Measurements from ENCODE around the gene SPRY4.

The SPRY4 gene

DNA sequence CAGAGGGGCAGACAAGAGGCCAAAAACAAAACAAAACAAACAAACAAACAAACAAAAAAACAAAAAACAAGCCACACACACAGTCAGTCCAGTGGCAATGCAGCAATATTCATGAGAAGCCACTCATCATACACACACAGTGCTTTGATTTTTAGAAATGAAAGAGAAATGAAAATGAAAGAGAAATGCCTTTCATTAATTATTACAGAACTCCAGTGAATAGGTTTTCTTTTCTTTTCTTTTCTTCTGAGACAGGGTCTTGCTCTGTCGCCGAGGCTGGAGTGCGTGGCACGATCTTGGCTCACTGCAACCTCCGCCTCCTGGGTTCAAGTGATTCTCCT, 36.9 kb downstream of the SPRY4 start:
- TF ChIP-seq, protein P1, sequence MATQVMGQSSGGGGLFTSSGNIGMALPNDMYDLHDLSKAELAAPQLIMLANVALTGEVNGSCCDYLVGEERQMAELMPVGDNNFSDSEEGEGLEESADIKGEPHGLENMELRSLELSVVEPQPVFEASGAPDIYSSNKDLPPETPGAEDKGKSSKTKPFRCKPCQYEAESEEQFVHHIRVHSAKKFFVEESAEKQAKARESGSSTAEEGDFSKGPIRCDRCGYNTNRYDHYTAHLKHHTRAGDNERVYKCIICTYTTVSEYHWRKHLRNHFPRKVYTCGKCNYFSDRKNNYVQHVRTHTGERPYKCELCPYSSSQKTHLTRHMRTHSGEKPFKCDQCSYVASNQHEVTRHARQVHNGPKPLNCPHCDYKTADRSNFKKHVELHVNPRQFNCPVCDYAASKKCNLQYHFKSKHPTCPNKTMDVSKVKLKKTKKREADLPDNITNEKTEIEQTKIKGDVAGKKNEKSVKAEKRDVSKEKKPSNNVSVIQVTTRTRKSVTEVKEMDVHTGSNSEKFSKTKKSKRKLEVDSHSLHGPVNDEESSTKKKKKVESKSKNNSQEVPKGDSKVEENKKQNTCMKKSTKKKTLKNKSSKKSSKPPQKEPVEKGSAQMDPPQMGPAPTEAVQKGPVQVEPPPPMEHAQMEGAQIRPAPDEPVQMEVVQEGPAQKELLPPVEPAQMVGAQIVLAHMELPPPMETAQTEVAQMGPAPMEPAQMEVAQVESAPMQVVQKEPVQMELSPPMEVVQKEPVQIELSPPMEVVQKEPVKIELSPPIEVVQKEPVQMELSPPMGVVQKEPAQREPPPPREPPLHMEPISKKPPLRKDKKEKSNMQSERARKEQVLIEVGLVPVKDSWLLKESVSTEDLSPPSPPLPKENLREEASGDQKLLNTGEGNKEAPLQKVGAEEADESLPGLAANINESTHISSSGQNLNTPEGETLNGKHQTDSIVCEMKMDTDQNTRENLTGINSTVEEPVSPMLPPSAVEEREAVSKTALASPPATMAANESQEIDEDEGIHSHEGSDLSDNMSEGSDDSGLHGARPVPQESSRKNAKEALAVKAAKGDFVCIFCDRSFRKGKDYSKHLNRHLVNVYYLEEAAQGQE (IDR thresholded peaks at IDR 0.05; ENCODE audit: insufficient read depth in 1 of 2, low read depth in 2 of 2, low read length in 2 of 2): no peak
- TF ChIP-seq POLR2AphosphoS5 (IDR thresholded peaks at IDR 0.05; ENCODE audit: low read depth, low read length): no peak

DNA sequence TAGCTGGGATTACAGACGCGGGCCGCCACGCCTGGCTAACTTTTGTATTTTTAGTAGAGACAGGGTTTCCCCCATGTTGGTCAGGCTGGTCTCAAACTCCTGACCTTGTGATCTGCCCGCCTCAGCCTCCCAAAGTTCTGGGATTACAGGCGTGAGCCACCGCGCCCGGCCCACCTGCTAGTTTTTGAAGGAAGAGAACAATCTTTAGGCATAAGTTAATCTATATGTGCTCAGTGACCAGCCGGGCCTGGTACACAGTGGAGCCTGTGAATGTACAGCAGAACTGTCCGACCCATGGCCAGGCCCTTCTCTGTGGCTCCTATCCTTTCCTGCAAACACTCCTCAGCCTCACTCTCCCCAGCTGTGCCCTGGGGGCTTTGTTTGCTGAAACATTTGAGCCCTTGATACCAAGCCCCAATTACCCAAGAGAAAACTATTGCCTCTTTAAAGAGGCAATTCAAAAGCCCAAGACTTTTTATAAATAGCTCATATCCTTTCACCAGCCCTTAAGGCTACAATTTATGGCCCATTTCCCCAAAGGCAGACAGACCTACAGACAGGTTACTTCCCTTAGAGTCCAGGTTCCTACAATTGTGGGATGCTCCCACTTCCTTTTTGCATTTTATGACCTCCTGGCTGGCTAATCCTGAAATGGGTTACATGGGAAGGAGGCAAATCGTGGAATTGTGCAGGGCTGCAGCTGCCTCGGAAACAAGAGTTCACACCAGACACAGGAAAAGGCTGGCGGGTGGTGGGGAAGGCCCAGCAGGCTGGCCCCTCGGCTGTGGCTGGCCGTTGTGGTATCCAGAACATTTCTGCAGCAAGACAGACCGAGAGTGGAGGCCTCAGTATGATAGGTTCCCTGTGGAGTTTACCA, 37.5 kb downstream of the SPRY4 start:
- TF ChIP-seq POLR2AphosphoS5 (IDR thresholded peaks at IDR 0.05; ENCODE audit: low read depth, low read length) (no peak), SIN3A (IDR thresholded peaks at IDR 0.05; ENCODE audit: borderline replicate concordance, insufficient read depth, low read length) (no peak), FOXP2 (optimal IDR thresholded peaks at IDR 0.05; ENCODE audit: borderline replicate concordance, extremely low read depth, extremely low read length, insufficient read depth) (no peak), TAF1 (IDR thresholded peaks at IDR 0.05; ENCODE audit: borderline replicate concordance, insufficient read depth, low read length) (no peak)
- TF ChIP-seq, protein P1 (IDR thresholded peaks at IDR 0.05; ENCODE audit: insufficient read depth in 1 of 2, low read depth in 2 of 2, low read length in 2 of 2): no peak

DNA sequence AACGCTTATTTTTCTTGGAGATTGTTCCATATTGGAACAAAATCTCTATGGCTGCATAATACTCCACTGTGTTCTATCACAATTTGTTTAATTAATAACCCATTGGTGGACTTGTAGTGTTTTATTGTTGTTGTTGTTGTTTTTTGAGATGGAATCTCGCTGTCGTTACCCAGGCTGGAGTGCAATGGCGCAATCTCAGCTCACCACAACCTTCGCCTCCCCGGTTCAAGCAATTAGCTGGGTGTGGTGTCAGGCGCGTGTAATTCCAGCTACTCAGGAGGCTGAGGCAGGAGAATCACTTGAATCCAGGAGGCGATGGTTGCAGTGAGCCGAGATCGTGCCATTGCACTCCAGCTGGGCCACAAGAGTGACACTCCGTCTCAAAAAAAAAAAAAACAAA, 38.7 kb downstream of the SPRY4 start:
- no peak for TF ChIP-seq POLR2AphosphoS5 (IDR thresholded peaks at IDR 0.05; ENCODE audit: low read depth, low read length)
- no peak for TF ChIP-seq TAF1 (IDR thresholded peaks at IDR 0.05; ENCODE audit: borderline replicate concordance, insufficient read depth, low read length)
- no peak for TF ChIP-seq FOXP2 (optimal IDR thresholded peaks at IDR 0.05; ENCODE audit: borderline replicate concordance, extremely low read depth, extremely low read length, insufficient read depth)
- TF ChIP-seq, protein P1 (IDR thresholded peaks at IDR 0.05; ENCODE audit: insufficient read depth in 1 of 2, low read depth in 2 of 2, low read length in 2 of 2): no peak
- TF ChIP-seq SIN3A (IDR thresholded peaks at IDR 0.05; ENCODE audit: borderline replicate concordance, insufficient read depth, low read length): no peak

DNA sequence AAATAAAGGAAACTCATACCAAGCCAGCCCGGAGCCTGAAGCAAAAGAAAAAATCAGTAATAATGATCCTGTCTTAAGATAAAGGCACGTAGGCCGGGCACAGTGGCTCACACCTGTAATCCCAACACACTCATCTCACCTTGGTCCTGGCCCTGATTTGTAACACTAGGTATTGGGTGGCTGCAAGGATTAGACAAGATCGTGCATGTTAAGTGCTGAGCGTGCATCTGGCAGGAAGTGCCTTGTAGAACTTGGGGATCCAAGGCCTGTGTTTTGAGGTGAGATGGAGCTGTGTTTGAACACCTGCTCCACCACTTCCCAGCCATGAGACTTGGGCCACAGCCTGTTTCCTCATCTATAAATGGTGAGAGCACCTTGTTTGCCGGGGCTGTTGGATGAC, 41.5 kb downstream of the SPRY4 start:
- TF ChIP-seq FOXP2 (optimal IDR thresholded peaks at IDR 0.05; ENCODE audit: borderline replicate concordance, extremely low read depth, extremely low read length, insufficient read depth) (no peak), POLR2AphosphoS5 (IDR thresholded peaks at IDR 0.05; ENCODE audit: low read depth, low read length) (no peak), SIN3A (IDR thresholded peaks at IDR 0.05; ENCODE audit: borderline replicate concordance, insufficient read depth, low read length) (no peak), TAF1 (IDR thresholded peaks at IDR 0.05; ENCODE audit: borderline replicate concordance, insufficient read depth, low read length) (no peak)
- TF ChIP-seq, protein P1 (IDR thresholded peaks at IDR 0.05; ENCODE audit: insufficient read depth in 1 of 2, low read depth in 2 of 2, low read length in 2 of 2): no peak
